Astrocyte (in vitro differentiated cells and primary cell): ENCODE data around the gene CPB2.

Experiments
- EZH2 ChIP-seq: IDR thresholded peaks from 2 replicates; pipeline ENCODE4 v1.6.1; 2012; ENCODE audit warnings: mild to moderate bottlenecking, low read length, inconsistent platforms; ENCODE audit not compliant: insufficient read depth
- TF ChIP-seq, protein P1 (sequence below): IDR thresholded peaks from 2 replicates; pipeline ENCODE4 v1.5.1; 2011; ENCODE audit warnings: low read depth, mild to moderate bottlenecking, inconsistent platforms, low read length, moderate library complexity; ENCODE audit not compliant: insufficient read depth

DNA sequence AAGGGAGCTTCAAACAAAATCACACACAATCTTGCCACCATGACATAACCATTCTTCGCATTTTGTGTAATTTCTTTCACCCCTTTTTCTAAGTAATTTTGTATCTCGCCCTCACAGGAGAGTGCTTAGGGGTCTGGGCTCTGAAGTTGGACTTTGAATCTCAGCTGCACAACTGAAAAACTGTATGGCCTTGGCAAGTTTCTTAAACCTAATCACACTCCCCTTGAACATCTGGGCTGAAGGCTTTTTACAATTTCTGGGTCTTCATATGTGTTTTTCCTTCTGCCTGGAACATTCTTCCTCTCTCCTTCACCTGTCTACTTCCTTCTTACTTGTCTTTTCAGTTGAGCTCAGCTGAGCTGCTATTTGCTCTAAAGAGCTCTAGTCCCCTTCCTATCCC is 24.3 kb upstream of the CPB2 start:
- TF ChIP-seq, protein P1, sequence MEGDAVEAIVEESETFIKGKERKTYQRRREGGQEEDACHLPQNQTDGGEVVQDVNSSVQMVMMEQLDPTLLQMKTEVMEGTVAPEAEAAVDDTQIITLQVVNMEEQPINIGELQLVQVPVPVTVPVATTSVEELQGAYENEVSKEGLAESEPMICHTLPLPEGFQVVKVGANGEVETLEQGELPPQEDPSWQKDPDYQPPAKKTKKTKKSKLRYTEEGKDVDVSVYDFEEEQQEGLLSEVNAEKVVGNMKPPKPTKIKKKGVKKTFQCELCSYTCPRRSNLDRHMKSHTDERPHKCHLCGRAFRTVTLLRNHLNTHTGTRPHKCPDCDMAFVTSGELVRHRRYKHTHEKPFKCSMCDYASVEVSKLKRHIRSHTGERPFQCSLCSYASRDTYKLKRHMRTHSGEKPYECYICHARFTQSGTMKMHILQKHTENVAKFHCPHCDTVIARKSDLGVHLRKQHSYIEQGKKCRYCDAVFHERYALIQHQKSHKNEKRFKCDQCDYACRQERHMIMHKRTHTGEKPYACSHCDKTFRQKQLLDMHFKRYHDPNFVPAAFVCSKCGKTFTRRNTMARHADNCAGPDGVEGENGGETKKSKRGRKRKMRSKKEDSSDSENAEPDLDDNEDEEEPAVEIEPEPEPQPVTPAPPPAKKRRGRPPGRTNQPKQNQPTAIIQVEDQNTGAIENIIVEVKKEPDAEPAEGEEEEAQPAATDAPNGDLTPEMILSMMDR, result no peak
- no peak for TF ChIP-seq EZH2
